Measurements from ENCODE around the gene TMA7. TPM values are rescaled to one million over a fixed set of nuclear protein-coding genes. Genes with fewer than 3 reads are reported as not detected.

The TMA7 gene
- total and polyA plus RNA-seq, 7 donors: 146 to 762 (median 352) TPM

- no peaks in the 10 kb centered on the region for H3K27me3 ChIP-seq
- TF ChIP-seq, protein P1, sequence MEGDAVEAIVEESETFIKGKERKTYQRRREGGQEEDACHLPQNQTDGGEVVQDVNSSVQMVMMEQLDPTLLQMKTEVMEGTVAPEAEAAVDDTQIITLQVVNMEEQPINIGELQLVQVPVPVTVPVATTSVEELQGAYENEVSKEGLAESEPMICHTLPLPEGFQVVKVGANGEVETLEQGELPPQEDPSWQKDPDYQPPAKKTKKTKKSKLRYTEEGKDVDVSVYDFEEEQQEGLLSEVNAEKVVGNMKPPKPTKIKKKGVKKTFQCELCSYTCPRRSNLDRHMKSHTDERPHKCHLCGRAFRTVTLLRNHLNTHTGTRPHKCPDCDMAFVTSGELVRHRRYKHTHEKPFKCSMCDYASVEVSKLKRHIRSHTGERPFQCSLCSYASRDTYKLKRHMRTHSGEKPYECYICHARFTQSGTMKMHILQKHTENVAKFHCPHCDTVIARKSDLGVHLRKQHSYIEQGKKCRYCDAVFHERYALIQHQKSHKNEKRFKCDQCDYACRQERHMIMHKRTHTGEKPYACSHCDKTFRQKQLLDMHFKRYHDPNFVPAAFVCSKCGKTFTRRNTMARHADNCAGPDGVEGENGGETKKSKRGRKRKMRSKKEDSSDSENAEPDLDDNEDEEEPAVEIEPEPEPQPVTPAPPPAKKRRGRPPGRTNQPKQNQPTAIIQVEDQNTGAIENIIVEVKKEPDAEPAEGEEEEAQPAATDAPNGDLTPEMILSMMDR (IDR thresholded peaks at IDR 0.05): no peak
- peak; percentile 62 to 85 (median 76) for TF ChIP-seq POLR2AphosphoS5 (IDR thresholded peaks at IDR 0.05)
- TF ChIP-seq POLR2A (IDR thresholded peaks at IDR 0.05): no peak
- peak in 3 of 4 donors; percentile 80 to 93 (median 86) for TF ChIP-seq EP300 (IDR thresholded peaks at IDR 0.05)
- peak; percentile 98 for DNase-seq
- intact Hi-C loops (cut with DNase I): loop anchor here (2.0 to 5.0 kb wide), 2 partner anchors 26 to 155 kb away; partner anchors contain the start of gene PFKFB4
- H3K4me3 ChIP-seq: no peak overlapping the region
- peak overlapping the region; percentile 88 to 96 (median 89) for H3K27ac ChIP-seq
- WGBS, 2 donors: 51 to 67% methylated on average over 8 of the region's 8 CpGs
- H3K9me3 ChIP-seq: no peaks in the 10 kb centered on the region
- H3K36me3 ChIP-seq: peaks cover 0 to 42% (median 24%) of the 10 kb centered on the region in 4 donors
- peaks cover 0 to 28% (median 23%) of the 10 kb centered on the region in 4 donors for H3K4me1 ChIP-seq
Observed at GRCh38 chr3:48402281-48402732, 37.8 kb upstream of the TMA7 start.

DNA sequence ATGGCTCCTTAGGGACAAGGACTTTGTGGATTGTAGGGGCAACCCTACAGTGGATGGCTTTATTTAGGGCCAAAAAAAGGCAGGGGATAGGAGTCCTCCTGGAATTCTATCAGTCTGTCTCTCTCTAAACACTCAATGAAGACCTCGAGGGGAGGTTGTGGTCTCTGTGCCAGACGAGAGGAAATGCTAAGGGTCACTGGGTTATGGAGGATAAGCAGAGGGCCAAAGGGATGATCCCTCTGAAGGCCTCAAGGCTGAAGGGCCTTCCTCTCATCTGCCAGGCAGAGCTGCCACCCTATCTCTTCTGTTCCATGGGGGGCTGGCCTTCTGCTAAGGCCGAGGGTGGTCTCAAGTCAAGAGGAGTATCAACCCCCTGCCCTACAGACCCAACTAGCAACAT is 37.1 kb upstream of the TMA7 start:
- Histone ChIP-seq H3K27ac (peak overlapping the region; percentile 88 to 96 (median 89)), H3K4me3 (no peak overlapping the region), H3K36me3 (peaks cover 0 to 48% (median 26%) of the 10 kb centered on the region in 4 donors), H3K27me3 (no peaks in the 10 kb centered on the region), H3K9me3 (no peaks in the 10 kb centered on the region), H3K4me1 (peaks cover 0 to 28% (median 23%) of the 10 kb centered on the region in 4 donors)
- TF ChIP-seq, protein P1 (IDR thresholded peaks at IDR 0.05): no peak
- WGBS, 2 donors: 72 to 85% methylated on average over 3 of the region's 3 CpGs
- intact Hi-C loops (cut with DNase I): loop anchor here (2.0 to 5.0 kb wide), 2 partner anchors 26 to 154 kb away; partner anchors contain the start of gene PFKFB4
- no peak for DNase-seq

- peak; percentile 65 for DNase-seq
- 87 to 89% methylated on average over 15 of the region's 15 CpGs for WGBS, 2 donors
- intact Hi-C loops (cut with DNase I): loop anchor here (2.0 to 5.0 kb wide), 2 partner anchors 25 to 154 kb away; partner anchors contain the start of gene PFKFB4
- Histone ChIP-seq H3K4me3 (no peak overlapping the region), H3K9me3 (no peaks in the 10 kb centered on the region), H3K27ac (peak overlapping the region; percentile 88 to 96 (median 89)), H3K36me3 (peaks cover 0 to 56% (median 32%) of the 10 kb centered on the region in 4 donors), H3K27me3 (no peaks in the 10 kb centered on the region), H3K4me1 (peaks cover 0 to 28% (median 23%) of the 10 kb centered on the region in 4 donors)
- TF ChIP-seq POLR2AphosphoS5 (IDR thresholded peaks at IDR 0.05): no peak
- no peak for TF ChIP-seq POLR2A (IDR thresholded peaks at IDR 0.05)
Observed at GRCh38 chr3:48403533-48404439, 36.3 kb upstream of the TMA7 start.

DNA sequence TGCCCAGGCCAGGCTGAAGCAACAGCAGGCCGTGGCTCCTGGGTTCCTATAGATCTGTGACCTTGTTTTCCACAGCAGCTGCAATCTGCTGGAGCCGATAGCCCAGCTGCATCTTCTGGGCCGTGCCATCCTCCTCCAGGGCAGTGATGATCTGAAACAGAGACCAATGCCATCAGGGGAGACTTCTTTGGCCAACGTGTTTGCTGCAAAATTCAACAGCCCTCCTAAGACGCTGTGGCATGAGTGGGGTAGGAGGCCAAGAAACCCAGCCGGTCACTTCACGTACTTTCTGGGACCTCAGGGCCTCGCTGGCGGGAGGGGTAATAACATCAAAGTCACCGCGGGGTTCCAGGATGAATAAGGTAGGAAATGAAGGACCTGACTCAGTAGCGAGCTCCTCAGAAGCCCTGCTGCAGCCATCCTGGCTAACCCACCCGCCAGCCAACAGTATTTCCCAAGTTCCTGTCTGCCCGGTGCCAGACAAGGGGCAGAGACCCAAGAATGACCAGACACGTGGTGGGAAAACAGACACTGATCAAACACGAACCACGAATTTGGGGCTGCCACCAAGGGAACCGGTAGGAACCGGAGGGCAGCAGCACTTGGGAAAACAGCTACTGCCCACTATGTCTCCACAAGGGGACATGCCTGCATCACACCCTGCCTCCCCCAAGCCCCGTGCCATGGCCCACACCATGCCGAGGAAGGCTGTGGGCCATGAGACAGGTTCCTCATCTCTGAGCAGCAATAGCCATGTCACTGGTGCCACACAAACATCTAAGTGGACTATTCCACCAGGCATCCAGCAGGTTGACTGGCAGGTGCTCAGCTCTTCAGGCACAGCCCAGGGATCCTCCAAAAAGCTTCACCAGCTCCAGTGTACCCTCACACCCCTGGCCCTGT is 35.4 kb upstream of the TMA7 start:
- peaks cover 0 to 28% (median 23%) of the 10 kb centered on the region in 4 donors for H3K4me1 ChIP-seq
- H3K4me3 ChIP-seq: no peak overlapping the region
- H3K27me3 ChIP-seq: no peaks in the 10 kb centered on the region
- WGBS, 2 donors: 85 to 87% methylated on average over 21 of the region's 21 CpGs
- peak overlapping the region; percentile 88 to 96 (median 89) for H3K27ac ChIP-seq
- intact Hi-C loops (cut with DNase I): loop anchor here (5.0 kb wide), 1 partner anchor 153 kb away; the partner anchor contains the start of gene PFKFB4
- peak; percentile 61 for DNase-seq
- no peaks in the 10 kb centered on the region for H3K9me3 ChIP-seq
- peaks cover 8 to 65% (median 41%) of the 10 kb centered on the region in 4 donors for H3K36me3 ChIP-seq
- TF ChIP-seq POLR2AphosphoS5 (IDR thresholded peaks at IDR 0.05): no peak
- no peak for TF ChIP-seq EP300 (IDR thresholded peaks at IDR 0.05)
- TF ChIP-seq POLR2A (IDR thresholded peaks at IDR 0.05): no peak
- TF ChIP-seq, protein P1 (IDR thresholded peaks at IDR 0.05): no peak

Measured in sigmoid colon (tissue), 7 donors.